Ovary (tissue), 3 donors: ENCODE data around the gene GALNT5.

Experiments
- POLR2A ChIP-seq: fragments of 450-650 bp; IDR thresholded peaks from one replicate; pipeline ENCODE4 v1.6.1; 2017; ENCODE audit warnings: antibody characterized with exemption, mild to moderate bottlenecking, moderate library complexity
- TF ChIP-seq, protein P1 (sequence below), 3 donors: fragments of 450-650 bp in 2 of 3; fragments of 200-600 bp in 1 of 3; IDR thresholded peaks; one replicate each; pipeline versions ENCODE4 v1.5.1 to v1.8.0; 2016 to 2022; ENCODE audit warnings: antibody characterized with exemption in 3 of 3, mild to moderate bottlenecking in 1 of 3
- donor health status: DM: no; HTN: no; CAD: no.

DNA sequence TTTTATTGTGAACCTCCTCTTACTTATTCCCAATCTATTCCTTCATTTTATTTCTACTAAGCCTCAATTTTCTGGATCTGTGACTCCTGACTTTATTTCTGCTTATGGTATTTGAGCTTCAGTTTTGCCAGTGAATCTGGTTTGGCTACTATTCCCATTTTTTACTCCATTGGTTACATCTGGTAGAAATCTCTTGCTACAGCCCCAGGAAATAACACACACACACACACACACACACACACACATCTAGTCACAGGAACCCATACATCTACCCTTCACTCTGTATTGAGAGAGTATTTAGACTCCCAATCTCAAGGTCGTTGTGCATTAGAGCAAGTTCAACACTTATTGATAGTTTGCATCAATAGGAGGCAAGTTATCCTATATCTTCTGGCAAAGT lies 37.0 kb upstream of the GALNT5 start:
- TF ChIP-seq, protein P1, sequence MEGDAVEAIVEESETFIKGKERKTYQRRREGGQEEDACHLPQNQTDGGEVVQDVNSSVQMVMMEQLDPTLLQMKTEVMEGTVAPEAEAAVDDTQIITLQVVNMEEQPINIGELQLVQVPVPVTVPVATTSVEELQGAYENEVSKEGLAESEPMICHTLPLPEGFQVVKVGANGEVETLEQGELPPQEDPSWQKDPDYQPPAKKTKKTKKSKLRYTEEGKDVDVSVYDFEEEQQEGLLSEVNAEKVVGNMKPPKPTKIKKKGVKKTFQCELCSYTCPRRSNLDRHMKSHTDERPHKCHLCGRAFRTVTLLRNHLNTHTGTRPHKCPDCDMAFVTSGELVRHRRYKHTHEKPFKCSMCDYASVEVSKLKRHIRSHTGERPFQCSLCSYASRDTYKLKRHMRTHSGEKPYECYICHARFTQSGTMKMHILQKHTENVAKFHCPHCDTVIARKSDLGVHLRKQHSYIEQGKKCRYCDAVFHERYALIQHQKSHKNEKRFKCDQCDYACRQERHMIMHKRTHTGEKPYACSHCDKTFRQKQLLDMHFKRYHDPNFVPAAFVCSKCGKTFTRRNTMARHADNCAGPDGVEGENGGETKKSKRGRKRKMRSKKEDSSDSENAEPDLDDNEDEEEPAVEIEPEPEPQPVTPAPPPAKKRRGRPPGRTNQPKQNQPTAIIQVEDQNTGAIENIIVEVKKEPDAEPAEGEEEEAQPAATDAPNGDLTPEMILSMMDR (IDR thresholded peaks at IDR 0.05) = no peak
- no peak for TF ChIP-seq POLR2A
